ENCODE results near the gene SOCS1. TPM values are rescaled to one million over a fixed set of nuclear protein-coding genes. Genes with fewer than 3 reads are reported as not detected.

Gene SOCS1
- polyA plus RNA-seq, 2 of the 4 experiments (the other 2 are of a cell fraction): 0.16 to 0.26 TPM

GRCh38 chr16:11217651-11218603, 38.1 kb downstream of the SOCS1 start:
- CTCF ChIA-PET: interaction anchor here (0.7 to 2.4 kb wide), 10 partner anchors 10 to 299 kb away, joined by 3 to 8 read pairs (median 4); partner anchors contain the start of gene SOCS1
- WGBS (ENCODE audit: missing lambda C conversion rate): 18% methylated on average over 3 of the region's 3 CpGs
- TF ChIP-seq HOXB5 (CRISPR knock-in tag; IDR thresholded peaks at IDR 0.05) (no peak), CEBPB (IDR thresholded peaks at IDR 0.05) (no peak), JUNB (IDR thresholded peaks at IDR 0.05) (no peak), TP53 (CRISPR knock-in tag; IDR thresholded peaks at IDR 0.05) (no peak), ZFP36 (IDR thresholded peaks at IDR 0.05; ENCODE audit: borderline replicate concordance, partially characterized antibody) (no peak), RFX5 (IDR thresholded peaks at IDR 0.05) (no peak), NFE2L2 (conservative IDR thresholded peaks at IDR 0.05; ENCODE audit: low read length) (no peak), CBX8 (IDR thresholded peaks at IDR 0.05) (no peak), E2F6 (IDR thresholded peaks at IDR 0.05; ENCODE audit: borderline replicate concordance, low read depth) (no peak), MAFK (IDR thresholded peaks at IDR 0.05; ENCODE audit: partially characterized antibody) (no peak), NR3C1 (IDR thresholded peaks at IDR 0.05) (no peak), MYC (IDR thresholded peaks at IDR 0.05; ENCODE audit: borderline replicate concordance, low read length) (no peak), BHLHE40 (IDR thresholded peaks at IDR 0.05; ENCODE audit: low read depth, low read length) (no peak), ELK1 (IDR thresholded peaks at IDR 0.05; ENCODE audit: low read depth, low read length) (no peak), JUN (IDR thresholded peaks at IDR 0.05) (no peak)
- ATAC-seq (no peak), DNase-seq (ENCODE audit: low read depth in 1 of 2, low spot score in 1 of 2) (no peak), FAIRE-seq (no peak)
- no peak overlapping the region for H3K27ac ChIP-seq
- H3K9me3 ChIP-seq: peaks cover 23% of the 10 kb centered on the region
- no peak overlapping the region for H3K4me2 ChIP-seq
- no peaks in the 10 kb centered on the region for H3K4me1 ChIP-seq
- no peak overlapping the region for H3K4me3 ChIP-seq
- POLR2A ChIA-PET: interaction anchor here (1.1 kb wide), 1 partner anchor 38 kb away, joined by 4 read pairs; the partner anchor contains the start of gene SOCS1

- ATAC-seq (no peak), DNase-seq (ENCODE audit: low read depth in 1 of 2, low spot score in 1 of 2) (no peak), FAIRE-seq (no peak)
- H3K4me3 ChIP-seq: no peak overlapping the region
- ChIA-PET CTCF (interaction anchor here (1.2 to 2.4 kb wide), 3 partner anchors 14 to 252 kb away, joined by 3 to 6 read pairs (median 6); no protein-coding TSS in a partner anchor), POLR2A (no interaction called here)
- H3K27ac ChIP-seq: no peak overlapping the region
- H3K4me2 ChIP-seq: no peak overlapping the region
- WGBS (ENCODE audit: missing lambda C conversion rate): 74% methylated on average over 3 of the region's 3 CpGs
- peaks cover 23% of the 10 kb centered on the region for H3K9me3 ChIP-seq
- H3K4me1 ChIP-seq: no peaks in the 10 kb centered on the region
- TF ChIP-seq TP53 (CRISPR knock-in tag; IDR thresholded peaks at IDR 0.05) (no peak), EHF (CRISPR knock-in tag; IDR thresholded peaks at IDR 0.05) (no peak), POLR2AphosphoS2 (conservative IDR thresholded peaks at IDR 0.05; ENCODE audit: low read length) (no peak), BHLHE40 (IDR thresholded peaks at IDR 0.05; ENCODE audit: low read depth, low read length) (no peak), FOXS1 (CRISPR knock-in tag; IDR thresholded peaks at IDR 0.05) (no peak), ZNF302 (CRISPR knock-in tag; IDR thresholded peaks at IDR 0.05) (no peak), ATOH8 (CRISPR knock-in tag; IDR thresholded peaks at IDR 0.05; ENCODE audit: low read depth) (no peak), CHD2 (IDR thresholded peaks at IDR 0.05; ENCODE audit: low read length, partially characterized antibody) (no peak), JUN (IDR thresholded peaks at IDR 0.05) (no peak), HOXB5 (CRISPR knock-in tag; IDR thresholded peaks at IDR 0.05) (no peak), CTCF (IDR thresholded peaks at IDR 0.05) (no peak), RCOR1 (IDR thresholded peaks at IDR 0.05; ENCODE audit: low read depth, low read length) (no peak), CBX2 (IDR thresholded peaks at IDR 0.05; ENCODE audit: borderline replicate concordance, low read depth) (no peak), PBX3 (IDR thresholded peaks at IDR 0.05) (no peak), REST (IDR thresholded peaks at IDR 0.05) (no peak)
Measured at GRCh38 chr16:11215935-11216556, 40.0 kb downstream of the SOCS1 start.
